Endothelial cell of umbilical vein (primary cell): ENCODE measurements around the gene FBLN2. TPM values are rescaled to one million over a fixed set of nuclear protein-coding genes. Genes with fewer than 3 reads are reported as not detected.

Experiments used
- BruUV-seq: library from RNA; stranded (reverse); fragments of 400-500 nt; replicated peaks from 2 replicates; lab custom pipeline; 2021; lab: Mats Ljungman, UMichigan
- CTCF ChIA-PET: fragments of 300-600, 350-600 bp; sonication (Branson Sonifier 250); formaldehyde crosslinking; loops from one replicate; lab custom pipeline; 2021; ENCODE audit warnings: antibody characterized with exemption, inconsistent platforms; lab: Charles Lee
- POLR2A ChIA-PET: fragments of 300-600, 350-600 bp; sonication (Branson Sonifier 250); formaldehyde crosslinking; loops from one replicate; lab custom pipeline; 2021; ENCODE audit warnings: antibody characterized with exemption, inconsistent platforms; lab: Charles Lee
- DNase-seq: peaks from one replicate; pipeline ENCODE4 v3.0.0-alpha.2; 2011; ENCODE audit warnings: low read depth, low spot score
- FAIRE-seq: peaks from 2 replicates; lab custom pipeline; 2011; peaks lifted over from hg19 to GRCh38; lab: Jason Lieb, UNC
- H2AFZ ChIP-seq: 2 replicates; pipeline ENCODE4 v1.6.0; 2012; ENCODE audit warnings: low read depth, low read length, control low read depth, inconsistent platforms
- H3K27ac ChIP-seq: 2 replicates; pipeline ENCODE4 v1.5.1; 2011; ENCODE audit warnings: low read depth, mild to moderate bottlenecking, control low read depth, low read length, moderate library complexity; ENCODE audit not compliant: insufficient read depth
- H3K27me3 ChIP-seq, 2 experiments: 2 replicates each; pipeline versions ENCODE4 v1.6.0 to v1.6.1; 2011; ENCODE audit warnings: low read length in 2 of 2, mixed read lengths in 1 of 2; ENCODE audit not compliant: control insufficient read depth in 2 of 2, insufficient read depth in 2 of 2
- H3K36me3 ChIP-seq, 2 experiments: 2 replicates in 1 of 2; 3 replicates in 1 of 2; pipeline ENCODE4 v1.5.1; 2011; ENCODE audit warnings: low read length in 2 of 2, mild to moderate bottlenecking in 1 of 2, moderate library complexity in 1 of 2; ENCODE audit not compliant: control insufficient read depth in 2 of 2, insufficient read depth in 2 of 2; ENCODE audit errors: extremely low read depth in 1 of 2
- H3K4me1 ChIP-seq: 3 replicates; pipeline ENCODE4 v1.5.1; 2011; ENCODE audit warnings: mild to moderate bottlenecking, low read length; ENCODE audit not compliant: control insufficient read depth, insufficient read depth; ENCODE audit errors: extremely low read depth
- H3K4me2 ChIP-seq: 2 replicates; pipeline ENCODE4 v1.6.1; 2011; ENCODE audit warnings: low read length, control low read depth, mixed read lengths; ENCODE audit not compliant: insufficient read depth
- H3K4me3 ChIP-seq, 3 experiments: fragments of 200-600 bp in 1 of 3; sonication (generic), shearing (Covaris generic) in 1 of 3; replicated peaks in 1 of 3; 2 replicates each; pipeline ENCODE4 v1.5.1; 2011 to 2016; ENCODE audit warnings: control low read depth in 3 of 3, low read length in 3 of 3, mild to moderate bottlenecking in 2 of 3, inconsistent platforms in 1 of 3, low read depth in 1 of 3, moderate library complexity in 1 of 3; ENCODE audit not compliant: insufficient read depth in 1 of 3
- H3K79me2 ChIP-seq: 2 replicates; pipeline ENCODE4 v1.6.0; 2012; ENCODE audit warnings: low read length, inconsistent platforms; ENCODE audit not compliant: control insufficient read depth, insufficient read depth
- H3K9ac ChIP-seq: replicated peaks from 2 replicates; pipeline ENCODE3; 2011; ENCODE audit warnings: low read length, control low read depth; ENCODE audit not compliant: insufficient read depth; ENCODE audit errors: extremely low read depth
- H3K9me1 ChIP-seq: replicated peaks from 3 replicates; pipeline ENCODE4 v1.6.0; 2011; ENCODE audit warnings: mild to moderate bottlenecking, low read length; ENCODE audit not compliant: control insufficient read depth, insufficient read depth; ENCODE audit errors: extremely low read depth
- H3K9me3 ChIP-seq: replicated peaks from 2 replicates; pipeline ENCODE4 v1.5.1; 2012; ENCODE audit warnings: low read length, inconsistent platforms; ENCODE audit not compliant: control insufficient read depth, insufficient read depth
- H4K20me1 ChIP-seq: replicated peaks from 2 replicates; pipeline ENCODE3; 2011; ENCODE audit warnings: mild to moderate bottlenecking, low read length; ENCODE audit not compliant: control insufficient read depth, insufficient read depth; ENCODE audit errors: extremely low read depth
- CTCF ChIP-seq, 2 donors: IDR thresholded peaks; 1 replicate in 1 of 2; 2 replicates in 1 of 2; pipeline ENCODE4 v1.5.1; 2011; ENCODE audit warnings: low read length in 2 of 2, mild to moderate bottlenecking in 2 of 2, moderate library complexity in 2 of 2, control low read depth in 1 of 2, inconsistent platforms in 1 of 2, low read depth in 1 of 2; ENCODE audit not compliant: insufficient read depth in 1 of 2; ENCODE audit errors: extremely low read depth in 1 of 2
- EZH2 ChIP-seq: IDR thresholded peaks from 2 replicates; pipeline ENCODE4 v1.6.1; 2012; ENCODE audit warnings: borderline replicate concordance, low read depth, mild to moderate bottlenecking, moderate library complexity, low read length, inconsistent platforms; ENCODE audit not compliant: severe bottlenecking
- FOS ChIP-seq: IDR thresholded peaks from 2 replicates; pipeline ENCODE4 v1.6.1; 2011; ENCODE audit warnings: mild to moderate bottlenecking, low read length, moderate library complexity, borderline replicate concordance; ENCODE audit not compliant: insufficient read depth
- GATA2 ChIP-seq: IDR thresholded peaks from 2 replicates; pipeline ENCODE4 v1.7.0; 2011; ENCODE audit warnings: low read depth, mild to moderate bottlenecking, moderate library complexity, mixed read lengths, low read length; ENCODE audit not compliant: insufficient read length, insufficient read depth
- JUN ChIP-seq: IDR thresholded peaks from 2 replicates; pipeline ENCODE4 v1.6.1; 2011; ENCODE audit warnings: borderline replicate concordance, low read depth; ENCODE audit not compliant: insufficient read length, insufficient read depth
- MAX ChIP-seq: IDR thresholded peaks from 2 replicates; pipeline ENCODE4 v1.6.1; 2011; ENCODE audit not compliant: insufficient read depth, insufficient read length
- MYC ChIP-seq: IDR thresholded peaks from one replicate; pipeline ENCODE4 v1.6.1; 2011; ENCODE audit warnings: mild to moderate bottlenecking, low read depth, low read length
- POLR2A ChIP-seq: IDR thresholded peaks from 2 replicates; pipeline ENCODE4 v1.6.1; 2012; ENCODE audit warnings: low read depth, mild to moderate bottlenecking, control low read depth, low read length
- POLR2AphosphoS5 ChIP-seq: IDR thresholded peaks from 2 replicates; pipeline ENCODE4 v1.6.1; 2012; ENCODE audit warnings: low read depth, mild to moderate bottlenecking, control low read depth, low read length, moderate library complexity; ENCODE audit not compliant: insufficient read depth
- dilution Hi-C: fragments of 300-500 bp; cut with MboI; formaldehyde crosslinking; loops from one replicate; pipeline ENCODE4 v1.15.0; 2019; ENCODE audit warnings: low sequenced_read_pairs; ENCODE audit not compliant: extremely low pct_ligation_motif_present
- intact Hi-C: fragments of 100-400 bp; cut with micrococcal nuclease; formaldehyde crosslinking; loops from one replicate; pipeline ENCODE4 v1.10.0; 2022
- polyA plus RNA-seq, 4 experiments: library from polyadenylated mRNA; depleted of rRNA in 3 of 4; stranded (reverse) in 3 of 4; unstranded in 1 of 4; fragments of >200 nt; gene quantifications; 2 replicates each; pipeline versions ENCODE4 v1.2.1 to v1.2.3, GENCODE V29; 2011 to 2012; ENCODE audit warnings: missing spikeins in 1 of 4
- total RNA-seq: library from RNA; stranded (reverse); gene quantifications from 2 replicates; pipeline ENCODE4 v1.2.3, GENCODE V29; 2021

FBLN2 gene
- total and polyA plus RNA-seq, 2 donors (not counting 3 experiments of a cell fraction or from before 2014, with no cell fraction given) = 1.4 to 1.9 TPM

GRCh38 chr3:13610006-13610570, 61.2 kb downstream of the FBLN2 start:
- dilution Hi-C loops = no loop called here
- H2AFZ ChIP-seq = no peak overlapping the region
- H3K9me3 ChIP-seq = no peaks in the 10 kb centered on the region
- no peak for DNase-seq
- H3K9me1 ChIP-seq = no peaks in the 10 kb centered on the region
- ChIA-PET CTCF (interaction anchor here (1.8 kb wide), 1 partner anchor 38 kb away, joined by 7 read pairs; no protein-coding TSS in a partner anchor), POLR2A (no interaction called here)
- BruUV-seq = no TSS peak
- H3K27ac ChIP-seq = no peak overlapping the region
- FAIRE-seq = no peak
- no peaks in the 10 kb centered on the region for H3K27me3 ChIP-seq
- no peak for TF ChIP-seq POLR2A
- no peak for TF ChIP-seq GATA2
- TF ChIP-seq EZH2 = no peak
- H3K79me2 ChIP-seq = no peaks in the 10 kb centered on the region
- H3K9ac ChIP-seq = no peak overlapping the region
- no peak overlapping the region for H3K4me3 ChIP-seq
- no peak overlapping the region for H3K4me2 ChIP-seq
- no peaks in the 10 kb centered on the region for H4K20me1 ChIP-seq
- no peaks in the 10 kb centered on the region for H3K4me1 ChIP-seq
- no peaks in the 10 kb centered on the region for H3K36me3 ChIP-seq
- intact Hi-C loops = no loop called here

GRCh38 chr3:13611221-13611620, 62.3 kb downstream of the FBLN2 start:
- POLR2A ChIA-PET = no interaction called here
- BruUV-seq = no TSS peak
- DNase-seq (no peak), FAIRE-seq (no peak)
- dilution Hi-C loops (no loop called here), intact Hi-C loops (no loop called here)
- Histone ChIP-seq H3K79me2 (no peaks in the 10 kb centered on the region), H3K9me3 (no peaks in the 10 kb centered on the region), H4K20me1 (no peaks in the 10 kb centered on the region), H3K4me3 (no peak overlapping the region), H2AFZ (no peak overlapping the region), H3K4me2 (no peak overlapping the region), H3K9ac (no peak overlapping the region), H3K27ac (no peak overlapping the region), H3K4me1 (no peaks in the 10 kb centered on the region), H3K36me3 (no peaks in the 10 kb centered on the region), H3K27me3 (no peaks in the 10 kb centered on the region), H3K9me1 (no peaks in the 10 kb centered on the region)
- no peak for TF ChIP-seq EZH2
- TF ChIP-seq GATA2 = no peak
- TF ChIP-seq MYC = no peak
- no peak for TF ChIP-seq MAX
- TF ChIP-seq POLR2AphosphoS5 = no peak
- TF ChIP-seq JUN = no peak
- TF ChIP-seq FOS = no peak
- TF ChIP-seq POLR2A = no peak
- no peak for TF ChIP-seq CTCF (IDR thresholded peaks at IDR 0.05; ENCODE audit: extremely low read depth in 1 of 2, insufficient read depth in 1 of 2, low read depth in 1 of 2, low read length in 2 of 2)
- CTCF ChIA-PET = interaction anchor here (1.3 to 1.8 kb wide), 2 partner anchors 37 to 38 kb away, joined by 3 to 7 read pairs; no protein-coding TSS in a partner anchor
